Measurements from ENCODE around the gene MCF2L2.
A peak's percentile ranks its signal among the peaks of the same experiment; 100 is the strongest.

Gene MCF2L2

DNA sequence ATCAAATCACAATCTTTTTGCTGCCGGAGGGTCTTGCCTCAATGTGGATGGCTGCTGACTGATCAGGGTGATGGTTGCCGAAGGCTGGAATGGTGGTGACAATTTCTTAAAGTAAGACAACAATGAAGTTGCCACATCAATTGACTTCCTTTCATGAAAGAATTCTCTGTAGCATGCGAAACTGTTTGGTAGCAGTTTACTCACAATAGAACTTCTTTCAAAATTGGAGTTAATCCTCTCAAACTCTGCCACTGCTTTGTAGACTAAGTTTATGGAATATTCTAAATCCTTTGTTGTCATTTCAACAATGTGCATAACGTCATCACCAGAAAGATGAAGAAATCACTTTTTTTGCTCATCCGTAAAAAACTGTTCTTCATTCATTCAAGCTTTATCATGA lies 109.5 kb downstream of the MCF2L2 start:
- no peak for DNase-seq

DNA sequence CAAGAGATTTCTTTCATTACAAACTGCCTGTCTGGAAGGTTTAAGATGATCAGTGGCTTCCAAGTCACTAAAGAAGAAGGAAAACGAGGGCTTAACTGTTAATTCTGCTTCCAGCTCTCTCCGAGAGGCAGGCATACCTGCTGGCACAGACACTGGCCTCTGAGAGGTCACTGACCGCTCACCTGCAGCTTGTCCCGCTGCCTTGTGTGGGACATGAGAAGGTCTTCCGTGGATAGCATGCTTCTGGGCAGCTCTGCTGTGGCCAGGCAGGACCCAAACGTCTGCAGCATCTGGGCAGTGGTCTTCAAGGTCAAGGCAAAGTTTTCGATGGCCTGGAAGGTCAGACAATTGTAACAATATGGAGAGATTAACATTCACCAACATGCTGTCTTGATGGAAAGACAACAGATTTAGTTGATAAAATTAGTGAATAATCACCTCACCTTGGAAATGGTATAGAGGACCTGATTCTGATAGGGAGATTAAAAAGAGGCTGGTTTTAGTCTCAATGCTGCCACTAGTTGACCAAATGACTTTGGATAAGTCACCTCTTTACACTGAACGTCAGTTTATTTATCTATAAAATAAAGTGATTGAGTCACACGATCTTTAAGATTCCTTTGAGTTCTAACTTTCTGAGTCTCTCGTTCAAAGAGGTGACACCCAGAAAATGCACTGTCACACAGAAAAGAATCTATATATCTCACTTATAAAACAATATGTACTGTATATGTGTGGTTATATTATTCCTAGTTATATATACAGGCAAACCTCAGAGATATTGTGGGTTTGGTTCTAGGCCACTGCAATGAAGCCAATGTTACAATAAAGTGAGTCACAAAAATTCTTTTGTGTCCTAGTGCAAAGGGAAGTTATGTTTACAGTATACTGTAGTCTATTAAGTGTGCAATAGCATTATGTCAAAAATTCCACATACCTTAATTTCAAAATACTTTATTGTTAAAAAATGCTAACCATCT lies 110.2 kb downstream of the MCF2L2 start:
- no peak for DNase-seq

GRCh38 chr3:183317271-183317670 lies 111.1 kb downstream of the MCF2L2 start:
- no peak for DNase-seq

- no peak for DNase-seq
These were observed 112.7 kb downstream of the MCF2L2 start for GRCh38 chr3:183315739-183316138.

DNA sequence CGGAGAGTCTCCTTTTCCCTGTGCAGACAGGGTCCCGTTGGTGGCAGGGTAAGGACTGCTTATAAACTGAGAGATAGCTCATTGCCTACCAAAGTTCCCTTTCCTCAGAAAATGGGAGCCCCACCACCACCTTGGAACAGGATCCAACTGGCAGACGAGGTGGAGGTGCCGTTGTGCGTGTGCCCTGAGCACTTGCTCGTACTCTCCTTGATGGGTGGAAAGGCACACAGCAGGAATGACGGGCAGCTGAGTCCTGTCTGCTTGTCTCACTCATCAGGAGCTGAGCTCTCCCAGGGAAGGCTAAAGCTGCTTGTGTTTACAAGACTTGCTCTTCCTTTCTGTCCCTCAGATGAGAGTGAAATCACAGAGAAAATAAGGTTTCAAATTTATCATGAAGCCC lies 114.7 kb downstream of the MCF2L2 start:
- no peak for DNase-seq

DNA sequence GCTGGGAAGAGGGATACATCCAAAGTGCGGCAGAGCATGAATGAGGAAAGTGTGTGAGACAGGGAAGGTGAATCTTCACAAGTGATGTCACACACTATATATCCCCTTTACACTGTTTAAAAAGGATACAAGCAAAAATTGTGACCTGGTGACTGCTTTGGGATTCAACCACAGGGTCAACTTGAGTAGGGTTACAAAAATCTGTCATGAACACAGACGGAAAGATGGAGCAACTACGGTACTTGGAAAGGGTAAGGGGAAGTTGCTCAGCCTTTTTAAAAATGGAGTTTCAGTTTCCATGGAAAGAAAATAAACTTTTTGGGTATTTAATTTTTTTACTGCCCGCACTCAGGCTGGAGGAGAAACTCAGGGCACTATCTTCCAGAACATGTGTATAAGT lies 115.1 kb downstream of the MCF2L2 start:
- no peak for DNase-seq

GRCh38 chr3:183312433-183312832 lies 116.0 kb downstream of the MCF2L2 start:
- no peak for DNase-seq

GRCh38 chr3:183310936-183311335 lies 117.5 kb downstream of the MCF2L2 start:
- DNase-seq: no peak

GRCh38 chr3:183309276-183309675 lies 119.1 kb downstream of the MCF2L2 start:
- no peak for DNase-seq

GRCh38 chr3:183308751-183309150 lies 119.7 kb downstream of the MCF2L2 start:
- no peak for DNase-seq

DNA sequence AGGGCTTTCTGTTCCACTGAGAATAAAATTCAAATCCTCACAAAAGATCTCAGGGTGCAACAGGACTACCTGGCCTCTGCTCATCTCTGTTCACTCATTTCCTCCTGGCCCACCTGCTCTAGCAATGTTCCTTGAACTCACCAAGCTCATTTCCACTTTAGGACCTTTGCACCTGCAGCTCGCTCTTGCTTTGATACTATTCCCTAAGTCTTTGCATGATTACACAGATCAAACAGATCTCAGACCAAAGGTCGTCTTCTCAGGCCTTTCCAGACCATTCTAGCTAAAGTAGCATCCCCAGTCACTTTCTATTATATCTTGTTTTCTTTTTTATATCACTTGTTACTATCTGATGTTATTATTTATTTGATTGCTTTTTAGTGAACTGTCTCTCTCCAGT lies 120.7 kb downstream of the MCF2L2 start:
- DNase-seq: no peak

DNA sequence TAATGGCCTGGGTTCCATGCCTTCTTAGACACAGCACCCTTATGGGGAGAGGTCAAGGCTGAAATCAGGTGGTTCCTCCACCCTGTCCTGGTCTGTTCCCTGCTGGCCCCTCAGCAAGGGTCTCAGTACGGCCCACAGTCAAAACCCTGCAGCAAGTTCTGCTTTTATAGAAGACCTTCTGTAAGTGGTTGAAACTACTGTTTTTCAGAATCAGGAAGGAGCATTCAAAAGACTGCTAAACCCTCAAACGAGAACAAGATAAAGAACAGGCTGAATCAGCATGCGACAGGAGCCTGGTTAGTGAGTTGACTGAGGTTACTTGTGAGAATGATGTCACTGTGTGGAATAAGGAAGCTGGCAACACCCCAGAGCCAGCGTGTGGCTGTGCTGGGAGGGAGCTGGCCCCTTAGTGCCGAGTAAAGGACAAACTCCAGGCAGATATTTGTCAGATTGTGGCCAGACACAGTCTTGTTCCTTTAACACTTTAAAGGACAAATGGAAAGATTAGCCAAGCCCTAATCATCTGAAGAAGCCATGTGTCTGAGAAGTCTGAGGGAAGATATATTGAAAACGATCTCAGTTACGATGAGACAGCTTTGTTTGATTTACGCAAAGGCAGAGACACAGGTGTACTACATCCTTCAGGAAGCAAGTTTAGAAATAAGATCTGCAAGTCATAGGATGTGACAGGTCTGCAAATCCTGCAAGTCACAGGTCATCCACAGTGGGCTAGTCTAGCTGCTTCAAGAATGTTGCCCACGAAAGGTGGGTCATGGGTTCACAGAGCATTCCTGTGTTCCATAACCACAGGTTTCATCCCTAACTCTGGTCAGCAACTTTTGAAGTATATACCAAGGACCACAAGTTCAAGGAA lies 121.4 kb downstream of the MCF2L2 start:
- no peak for DNase-seq

GRCh38 chr3:183303690-183304089 lies 124.7 kb downstream of the MCF2L2 start:
- DNase-seq: no peak

DNA sequence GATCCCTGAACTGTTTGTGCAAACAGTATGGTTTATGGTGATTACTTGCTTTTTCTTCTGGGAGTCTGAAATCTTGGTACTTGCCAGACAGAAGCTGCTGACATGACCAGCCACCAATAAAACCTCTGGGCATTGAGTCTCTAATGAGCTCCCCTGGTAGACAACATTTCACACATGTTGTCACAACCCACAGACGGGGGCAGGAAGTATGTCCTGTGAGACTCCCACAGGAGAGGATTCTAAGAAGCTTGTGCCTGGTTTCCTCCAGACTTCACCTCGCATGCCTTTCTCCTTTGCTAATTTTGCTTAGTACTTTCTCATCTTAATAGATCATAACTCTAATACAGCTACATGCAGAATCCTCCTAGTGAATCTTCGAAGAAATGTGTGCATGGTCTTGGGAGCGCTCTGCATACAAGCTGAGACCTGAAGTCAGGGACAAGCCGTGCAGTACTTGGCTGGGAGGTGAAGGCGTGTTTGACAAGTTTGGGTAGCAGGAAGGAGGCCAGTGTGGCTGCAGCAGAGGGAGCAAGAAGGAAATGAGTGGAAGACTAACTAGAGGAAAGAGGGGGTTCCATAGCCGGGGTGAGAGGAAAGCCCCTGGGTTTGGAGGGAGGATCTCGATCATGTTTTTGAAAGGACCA lies 126.4 kb downstream of the MCF2L2 start:
- DNase-seq: no peak

- DNase-seq: no peak
These were observed 127.3 kb downstream of the MCF2L2 start for GRCh38 chr3:183300996-183301562.

GRCh38 chr3:183299976-183300375 lies 128.4 kb downstream of the MCF2L2 start:
- no peak for DNase-seq

GRCh38 chr3:183298701-183299153 lies 129.7 kb downstream of the MCF2L2 start:
- DNase-seq: peak; percentile 62

GRCh38 chr3:183296944-183297343 lies 131.5 kb downstream of the MCF2L2 start:
- no peak for DNase-seq

DNA sequence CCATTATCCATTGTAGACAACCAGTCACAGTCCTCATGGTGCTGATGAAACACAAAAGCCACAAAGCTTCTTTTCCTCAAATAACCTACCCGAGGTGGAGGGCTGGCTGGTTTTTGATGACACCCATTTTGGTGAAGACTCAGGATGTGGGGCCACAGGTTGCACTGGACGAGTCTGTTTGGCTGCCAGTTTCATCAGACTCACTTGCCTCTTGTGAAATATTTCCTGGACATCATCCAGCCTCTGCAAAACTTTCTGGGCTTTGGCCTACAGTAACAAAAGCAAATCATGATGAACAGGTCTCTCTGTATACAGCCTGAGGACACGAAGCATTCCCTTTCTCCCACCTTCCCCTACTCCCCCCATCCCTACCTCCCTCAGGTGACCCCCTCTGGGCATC lies 133.2 kb downstream of the MCF2L2 start:
- DNase-seq: no peak

- no peak for DNase-seq
These were observed 134.5 kb downstream of the MCF2L2 start for GRCh38 chr3:183293966-183294365.

DNA sequence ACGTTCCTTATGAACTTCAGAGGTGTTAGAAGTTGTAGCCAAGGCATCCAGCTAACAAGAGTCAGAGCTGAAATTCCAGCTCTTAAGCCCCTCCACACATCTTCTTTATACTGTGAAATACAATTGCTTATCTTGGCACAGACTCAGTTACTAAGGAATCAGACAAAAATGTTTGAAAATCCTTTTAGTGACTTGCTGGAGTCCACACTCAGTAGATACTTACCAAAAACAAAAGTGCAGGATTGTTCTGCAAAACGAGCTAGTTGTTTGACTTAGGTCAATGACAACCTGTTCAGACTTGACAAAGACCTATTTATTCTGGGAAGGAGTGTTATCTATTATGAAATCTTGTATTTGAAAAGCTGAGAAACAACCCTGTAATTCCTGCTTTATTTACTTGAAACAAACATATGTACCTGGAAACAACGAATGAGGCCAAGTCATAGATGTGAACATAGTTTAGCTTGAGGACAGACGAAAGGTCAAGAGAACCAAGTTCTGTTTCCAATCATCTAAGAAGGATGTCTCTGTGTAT lies 136.9 kb downstream of the MCF2L2 start:
- DNase-seq: no peak

GRCh38 chr3:183290216-183290615 lies 138.2 kb downstream of the MCF2L2 start:
- no peak for DNase-seq

DNA sequence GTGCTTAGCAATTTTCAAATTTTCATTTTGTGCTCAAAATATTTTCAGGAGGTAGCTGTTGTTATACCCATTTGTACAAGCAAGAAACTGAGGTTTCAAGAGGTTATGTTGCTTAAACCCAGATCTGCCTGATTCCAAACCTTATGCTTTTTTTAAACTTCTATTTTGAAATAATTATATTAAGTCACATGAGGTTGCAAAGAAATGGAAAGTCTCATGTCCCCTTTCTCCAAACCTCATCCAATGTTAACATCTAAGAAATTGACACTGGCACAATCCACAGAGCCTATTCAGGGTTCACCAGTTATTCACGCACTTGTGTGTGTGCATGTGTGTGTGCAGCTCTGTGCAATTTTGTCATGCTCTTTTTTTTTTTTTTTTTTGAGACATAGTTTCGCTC lies 140.3 kb downstream of the MCF2L2 start:
- DNase-seq: no peak
